ENCODE measurements around the gene DNAJC10. TPM values are rescaled to one million over a fixed set of nuclear protein-coding genes. Genes with fewer than 3 reads are reported as not detected.

Gene DNAJC10
- total RNA-seq, 1 donor from 2014 or later: 78.3 TPM

DNA sequence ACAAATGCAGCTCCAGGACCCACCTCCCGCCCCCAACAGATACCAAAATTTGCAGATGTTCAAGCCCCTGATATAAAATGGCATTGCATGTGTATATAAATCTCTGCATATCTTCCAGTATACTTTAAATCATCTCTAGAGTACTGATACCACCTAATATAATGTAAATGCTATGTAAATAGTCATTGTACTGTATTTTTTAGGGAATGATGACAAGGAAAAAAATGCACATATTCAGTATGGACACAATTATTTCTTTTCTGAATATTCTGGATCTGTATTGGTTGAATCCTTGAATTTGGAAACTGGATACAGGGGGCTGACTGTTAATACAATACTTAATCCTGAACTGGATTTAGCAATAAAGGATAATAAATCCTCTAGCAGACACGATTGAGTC is 82.7 kb downstream of the DNAJC10 start:
- DNase-seq: no peak

GRCh38 chr2:182804128-182804527 is 88.1 kb downstream of the DNAJC10 start:
- no peak for DNase-seq

DNA sequence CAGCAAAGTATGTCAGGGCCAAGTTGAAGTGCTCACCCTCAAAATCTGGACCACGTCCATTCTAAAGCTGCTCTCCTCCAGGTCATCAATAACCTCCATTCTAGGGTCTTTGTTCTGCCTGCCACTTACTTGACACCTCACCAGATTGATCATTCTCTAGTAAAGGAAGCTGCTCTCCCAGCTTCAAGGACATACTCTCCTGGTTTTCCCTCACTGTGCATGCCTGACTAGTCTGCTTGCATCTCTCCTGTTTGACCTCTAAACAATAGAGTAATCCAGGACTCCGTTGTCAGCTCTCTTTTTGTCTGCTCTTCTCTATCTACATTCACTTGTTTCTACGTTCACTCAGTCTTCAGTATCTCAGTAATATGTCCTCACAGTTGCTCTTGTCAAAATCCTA is 91.3 kb downstream of the DNAJC10 start:
- DNase-seq: no peak

DNA sequence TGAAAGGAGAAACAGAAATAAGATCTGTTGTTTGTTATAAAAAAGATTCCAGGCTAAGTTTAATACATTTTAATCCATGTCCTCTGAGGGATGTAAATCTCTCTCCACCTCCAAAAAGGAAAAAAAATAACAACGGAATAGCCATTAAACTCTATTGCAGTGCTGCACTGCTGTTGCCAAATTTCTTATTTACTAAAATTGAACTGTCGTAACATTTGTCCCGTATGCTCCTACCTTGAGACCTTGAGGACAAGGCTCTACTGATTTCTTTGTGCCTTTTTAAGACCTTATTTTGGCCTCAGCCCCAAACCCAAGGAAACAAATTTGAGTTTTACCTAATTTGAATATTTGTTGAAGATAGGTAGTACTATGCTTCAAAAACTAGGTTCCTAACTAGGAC is 94.0 kb downstream of the DNAJC10 start:
- no peak for DNase-seq

GRCh38 chr2:182814380-182814779 is 98.3 kb downstream of the DNAJC10 start:
- no peak for DNase-seq

- DNase-seq: no peak
These were observed 98.7 kb downstream of the DNAJC10 start for GRCh38 chr2:182814804-182815203.

DNA sequence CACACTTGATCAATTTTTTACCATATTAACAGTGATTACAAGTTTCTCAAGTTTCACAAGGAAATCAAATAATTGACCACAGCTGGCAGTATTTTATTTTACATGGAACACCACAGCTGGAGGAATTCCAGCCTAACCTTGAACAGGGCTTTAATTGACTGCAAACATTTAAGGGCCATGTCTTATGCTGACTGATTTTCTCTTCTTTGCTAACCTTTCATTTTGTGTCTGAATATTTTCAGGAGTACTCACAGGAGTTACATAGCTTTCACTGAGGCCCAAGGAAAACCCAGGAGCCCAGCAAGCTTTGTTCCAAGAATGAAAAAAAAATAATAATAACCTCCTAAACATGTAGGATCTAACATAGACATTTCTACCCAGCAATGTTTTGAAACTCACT is 100.8 kb downstream of the DNAJC10 start:
- no peak for DNase-seq

- DNase-seq: no peak
These were observed 101.5 kb downstream of the DNAJC10 start for GRCh38 chr2:182817558-182817957.

DNA sequence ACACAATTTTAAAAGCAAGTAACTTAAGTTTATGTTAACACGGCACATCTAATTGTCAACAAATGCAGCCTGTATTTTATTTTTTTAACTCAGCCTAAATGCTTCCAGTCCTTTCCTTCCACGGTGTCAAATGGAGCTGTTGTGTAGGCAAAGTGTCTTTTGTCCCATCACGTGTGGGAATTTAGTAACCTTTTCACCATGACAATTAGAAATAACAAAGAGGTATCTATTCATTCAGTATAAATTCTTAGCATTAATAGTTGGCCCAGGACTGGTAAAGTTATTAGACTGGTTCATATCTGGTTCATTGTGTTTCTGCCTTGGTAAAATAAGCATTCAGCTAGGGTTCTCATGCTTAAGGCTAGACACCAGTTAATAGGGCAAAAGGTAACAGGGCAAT is 102.4 kb downstream of the DNAJC10 start:
- no peak for DNase-seq

DNA sequence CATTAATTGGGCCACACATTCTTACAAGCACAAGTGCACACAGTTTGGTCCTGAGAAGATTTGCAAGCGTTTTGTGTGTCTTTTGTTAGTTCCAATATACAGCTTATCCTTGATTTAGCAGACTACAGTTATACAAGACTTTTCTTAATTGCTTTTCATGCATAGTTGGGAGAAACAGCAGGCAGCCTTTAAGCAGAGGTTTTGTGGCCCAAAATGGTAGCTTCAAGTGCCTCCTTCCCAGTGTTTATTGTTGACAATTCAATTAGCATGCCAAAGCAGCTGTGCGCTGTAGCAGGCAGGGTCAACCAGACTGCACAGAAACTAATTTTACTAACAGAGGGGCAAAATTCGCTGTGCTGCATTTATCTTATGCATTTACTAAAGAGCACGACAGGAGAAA is 102.9 kb downstream of the DNAJC10 start:
- peak; percentile 54 for DNase-seq

DNA sequence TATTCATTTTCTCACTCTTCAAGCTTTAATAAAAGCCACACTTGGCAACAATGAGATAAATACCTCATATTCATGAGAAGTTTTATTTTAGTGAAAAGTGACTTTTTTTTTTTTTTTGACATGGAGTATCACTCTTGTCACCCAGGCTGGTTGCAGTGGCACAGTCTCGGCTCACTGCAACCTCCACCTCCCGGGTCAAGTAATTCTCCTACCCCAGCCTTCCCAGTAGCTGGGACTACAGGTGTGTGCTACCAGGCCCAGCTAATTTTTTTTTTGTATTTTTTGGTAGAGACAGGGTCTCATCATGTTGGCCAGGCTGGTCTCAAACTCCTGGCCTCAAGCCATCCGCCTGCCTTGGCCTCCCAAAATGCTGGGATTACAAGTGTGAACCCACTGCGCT is 103.4 kb downstream of the DNAJC10 start:
- no peak for DNase-seq

DNA sequence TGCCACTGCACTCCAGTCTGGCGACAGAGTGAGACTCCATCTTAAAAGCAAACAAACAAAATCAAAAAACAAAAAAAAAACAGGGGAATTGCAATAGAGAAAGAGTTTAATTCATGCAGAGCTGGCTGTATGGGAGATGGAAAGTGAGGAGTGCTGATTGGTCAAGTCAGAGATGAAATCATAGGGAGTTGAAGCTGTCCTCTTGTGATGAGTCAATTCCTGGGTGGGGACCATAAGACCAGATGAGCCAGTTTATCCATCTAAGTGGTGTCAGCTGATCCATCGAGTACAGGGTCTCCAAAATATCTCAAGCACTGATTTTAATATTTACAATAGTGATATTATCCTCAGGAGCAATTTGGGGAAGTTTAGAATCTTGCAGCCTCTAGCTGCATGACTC is 105.1 kb downstream of the DNAJC10 start:
- DNase-seq: no peak

DNA sequence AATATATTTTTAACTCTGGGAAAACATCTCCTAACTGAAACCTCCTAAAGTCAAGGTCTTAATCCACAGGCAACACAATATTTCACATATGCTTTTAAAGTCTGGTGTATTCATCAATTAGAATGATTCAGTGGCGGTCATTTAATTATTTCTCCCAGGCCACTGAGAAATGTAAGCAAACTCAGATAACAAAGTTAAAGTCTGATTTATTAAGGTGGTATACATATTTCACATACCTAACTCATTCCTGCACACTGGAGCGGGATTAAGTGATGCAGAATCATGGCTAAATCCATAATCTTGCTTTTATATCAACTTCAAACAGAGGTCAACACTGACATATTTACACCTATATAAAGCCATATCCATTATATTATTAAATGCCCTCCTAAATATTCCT is 106.7 kb downstream of the DNAJC10 start:
- no peak for DNase-seq

- no peak for DNase-seq
These were observed 108.2 kb downstream of the DNAJC10 start for GRCh38 chr2:182824056-182824766.

DNA sequence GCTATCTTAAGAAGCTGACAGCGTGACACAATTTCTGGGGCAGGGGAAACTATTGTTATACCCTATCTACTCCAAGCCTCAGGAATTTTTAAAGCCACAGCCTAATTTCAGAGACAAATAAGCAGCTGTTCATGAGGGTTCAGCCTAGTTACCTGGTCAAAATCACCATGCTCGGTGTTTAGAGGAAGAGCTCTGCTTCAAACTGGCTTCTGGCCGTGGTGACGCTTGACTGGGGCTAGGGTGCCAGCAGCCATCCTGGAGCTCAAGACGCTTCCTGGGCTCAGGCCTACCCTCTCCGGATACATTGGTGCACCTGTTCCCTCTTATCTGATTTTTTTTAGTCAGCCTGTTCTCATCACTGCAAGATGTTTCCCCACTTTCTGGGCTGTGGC is 108.7 kb downstream of the DNAJC10 start:
- DNase-seq: no peak

DNA sequence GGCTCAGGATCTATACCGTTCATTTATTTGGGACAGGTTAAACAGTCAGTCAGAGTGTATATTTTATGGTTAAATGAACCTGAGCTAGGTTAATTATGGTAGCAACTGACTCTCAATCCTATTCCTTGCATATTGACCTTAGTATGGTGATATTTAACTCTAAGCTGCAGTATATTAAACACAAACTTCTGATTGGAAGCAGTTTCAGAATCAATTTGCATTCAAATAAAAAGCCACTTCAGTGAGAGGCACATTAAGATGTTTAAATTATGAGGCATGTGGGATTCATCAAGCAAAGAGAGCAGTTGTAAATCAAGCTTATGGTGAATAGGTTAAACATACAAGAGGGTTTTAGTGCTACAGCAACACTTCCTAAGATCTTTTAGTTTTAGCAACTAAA is 110.0 kb downstream of the DNAJC10 start:
- no peak for DNase-seq

DNA sequence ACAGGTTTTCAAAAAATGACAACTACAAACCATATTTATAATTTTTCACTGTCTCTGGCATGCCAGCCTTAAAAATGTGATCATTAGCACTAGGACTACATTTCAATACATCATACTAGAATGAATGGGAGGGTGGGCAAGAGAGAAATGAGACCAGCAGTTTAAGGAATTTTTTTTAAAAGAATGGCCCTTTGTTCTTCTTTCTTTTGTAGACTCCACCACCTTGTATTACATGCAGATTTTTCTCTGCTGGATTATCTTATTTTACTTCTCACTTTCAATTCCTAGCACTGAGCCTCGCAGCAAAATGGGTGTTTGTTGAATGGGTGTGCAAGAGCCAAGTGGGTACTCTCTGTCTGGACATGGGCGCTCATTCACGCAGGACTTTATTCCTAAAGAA is 110.4 kb downstream of the DNAJC10 start:
- DNase-seq: no peak

DNA sequence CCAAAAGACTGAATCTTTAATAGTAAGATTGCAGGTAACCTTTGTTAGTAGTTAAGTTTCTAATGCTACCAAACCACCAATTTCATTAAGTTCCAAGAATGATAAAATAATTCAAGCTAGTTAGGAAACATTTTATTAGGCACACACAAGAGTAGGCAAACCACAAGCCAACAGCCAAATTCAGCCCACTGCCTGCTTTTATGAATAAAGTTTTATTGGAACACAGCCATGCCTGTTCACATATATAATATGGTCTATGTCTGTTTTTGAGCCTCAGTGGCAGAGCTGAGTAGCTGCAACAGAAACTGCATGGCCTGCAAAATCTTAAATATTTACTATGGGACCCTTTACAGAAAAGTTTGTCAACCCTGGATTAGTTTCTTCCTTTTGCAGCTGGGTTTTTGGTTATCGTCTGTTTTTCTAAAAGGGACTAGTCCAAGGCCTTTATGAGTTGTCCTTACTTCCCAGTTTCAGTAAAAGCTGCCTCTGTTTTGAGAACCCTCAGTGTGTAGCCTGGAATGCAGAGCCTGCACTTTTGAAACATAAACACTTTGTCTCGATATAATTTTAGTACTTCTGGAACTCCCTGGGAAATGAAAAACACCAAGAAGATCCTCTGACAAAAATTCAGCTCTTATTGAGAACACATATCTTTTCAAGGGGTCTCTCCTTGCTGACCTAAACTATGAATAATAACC is 111.3 kb downstream of the DNAJC10 start:
- no peak for DNase-seq

DNA sequence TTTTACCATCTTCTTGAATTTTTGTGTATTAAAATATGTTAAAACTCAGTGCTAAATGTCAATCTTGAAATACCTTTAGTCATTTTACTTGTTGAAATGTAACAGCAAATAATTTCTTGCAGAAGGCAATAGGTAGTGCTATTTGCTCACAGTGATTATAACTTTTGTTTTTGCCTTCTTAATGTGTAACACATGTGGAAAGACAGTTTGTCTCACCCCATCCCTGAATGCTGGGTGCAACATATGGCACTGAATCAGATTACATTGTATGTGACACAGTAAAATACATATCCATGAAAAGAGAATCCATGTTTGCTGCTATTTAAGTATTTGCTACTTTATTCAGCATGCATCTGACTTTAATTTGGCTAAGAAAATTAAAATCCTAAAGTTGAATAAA is 115.0 kb downstream of the DNAJC10 start:
- no peak for DNase-seq

DNA sequence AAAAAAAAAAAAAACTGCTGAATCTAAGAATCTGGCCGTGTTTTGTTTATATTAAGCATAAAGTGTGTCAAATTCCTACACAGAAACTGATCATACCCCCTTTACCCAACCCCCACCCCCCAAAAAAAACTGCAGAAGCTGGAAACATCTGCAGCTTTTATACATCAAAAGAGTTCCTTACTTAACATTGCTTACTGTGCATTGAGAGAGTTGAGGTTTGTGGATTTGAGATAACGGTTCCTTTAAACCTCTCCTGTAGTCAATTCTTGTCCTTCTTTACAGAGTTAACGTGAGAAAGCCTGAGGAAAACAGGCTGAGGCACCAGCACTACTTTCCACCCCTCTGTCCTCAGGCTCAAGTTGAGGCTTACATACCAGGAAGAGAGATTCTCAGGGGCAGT is 115.9 kb downstream of the DNAJC10 start:
- DNase-seq: no peak

DNA sequence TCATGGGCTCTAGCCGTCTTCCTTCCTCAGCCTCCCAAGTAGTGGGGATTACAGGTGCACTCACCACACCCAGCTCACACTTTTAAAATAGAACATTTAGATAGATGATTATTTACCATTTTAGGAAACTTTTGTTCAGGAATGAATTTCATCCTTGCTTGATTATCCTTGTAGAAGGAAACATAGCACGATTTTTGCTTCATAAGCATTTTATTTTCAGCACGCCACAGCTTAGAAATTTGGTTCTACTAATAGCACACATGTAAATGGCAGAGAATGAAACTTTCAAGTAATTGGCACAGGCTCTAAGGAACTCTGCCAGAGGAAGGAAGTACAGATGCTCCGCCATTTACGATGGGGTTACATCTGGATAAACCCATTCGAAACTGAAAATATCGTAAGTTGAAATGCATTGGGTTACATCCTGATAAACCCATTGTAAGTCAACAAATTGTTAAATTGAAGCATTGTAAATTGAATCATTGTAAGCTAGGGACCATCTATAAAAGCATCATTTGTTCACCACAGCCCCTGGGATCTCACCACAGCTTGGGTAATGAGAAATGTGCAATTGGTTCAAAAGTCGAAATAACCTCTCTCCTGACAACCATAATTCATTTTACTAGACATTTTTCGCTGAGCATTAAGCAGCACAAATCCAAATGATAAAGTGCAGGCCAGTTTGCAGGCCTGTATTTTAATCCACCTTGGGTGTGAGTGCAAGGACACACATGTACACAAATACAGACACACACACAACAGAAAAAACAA is 117.2 kb downstream of the DNAJC10 start:
- DNase-seq: no peak

GRCh38 chr2:182834293-182834692 is 118.2 kb downstream of the DNAJC10 start:
- DNase-seq: no peak

- peak; percentile 34 for DNase-seq
These were observed 120.4 kb downstream of the DNAJC10 start for GRCh38 chr2:182836451-182836850.

Measured in tongue (tissue), 2 donors.